HG03432 (cell line): ENCODE data around the gene CCDC107.
"Not testable (repeated sequence)": the region's sequence is repeated elsewhere in the genome, so short reads cannot be mapped to it uniquely, and the experiment has no call there.

ENCODE experiments used
- ATAC-seq: cut with Tn5 transposase; IDR thresholded peaks from one replicate; pipeline ENCODE4 v1.9.1; 2021; ENCODE audit warnings: mild to moderate bottlenecking, moderate library complexity; ENCODE audit not compliant: unreplicated experiment

The CCDC107 gene

DNA sequence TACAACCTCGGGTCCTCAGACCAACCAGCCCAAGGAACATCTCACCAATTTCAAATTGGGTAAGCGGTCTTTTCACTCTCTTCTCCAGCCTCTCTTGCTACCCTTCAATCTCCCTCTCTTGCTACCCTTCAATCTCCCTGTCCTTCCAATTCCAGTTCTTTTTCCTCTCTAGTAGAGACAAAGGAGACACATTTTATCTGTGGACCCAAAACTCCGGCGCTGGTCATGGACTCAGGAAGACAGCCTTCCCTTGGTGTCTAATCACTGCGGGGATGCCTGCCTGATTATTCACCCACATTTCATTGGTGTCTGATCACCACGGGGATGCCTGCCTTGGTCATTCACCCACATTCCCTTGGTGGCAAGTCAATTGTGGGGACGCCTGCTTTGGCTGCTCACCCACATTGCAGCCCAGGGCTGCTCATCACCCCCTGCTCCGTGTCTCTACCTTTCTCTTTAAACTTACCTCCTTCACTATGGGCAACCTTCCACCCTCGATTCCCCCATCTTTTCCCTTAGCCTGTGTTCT is 20.6 kb upstream of the CCDC107 start:
- not testable (repeated sequence) for ATAC-seq

DNA sequence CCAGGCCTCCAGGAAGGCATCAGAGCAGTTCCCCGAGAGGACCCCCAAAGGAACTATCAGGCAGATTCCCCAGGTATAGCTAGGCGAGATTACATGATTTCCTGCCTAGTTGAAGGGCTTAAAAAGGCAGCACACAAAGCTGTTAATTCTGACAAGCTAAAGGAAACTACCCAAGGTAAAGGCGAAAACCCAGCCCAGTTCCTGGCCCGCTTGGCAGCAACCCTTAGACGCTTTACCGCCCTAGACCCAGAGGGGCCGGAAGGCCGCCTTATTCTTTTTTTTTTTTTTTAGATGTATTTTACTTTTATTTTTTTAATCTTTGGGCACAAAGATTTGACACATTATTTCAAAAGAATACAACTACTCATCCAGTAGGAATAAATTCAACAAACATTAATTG is 19.3 kb upstream of the CCDC107 start:
- ATAC-seq, result not testable (repeated sequence)

DNA sequence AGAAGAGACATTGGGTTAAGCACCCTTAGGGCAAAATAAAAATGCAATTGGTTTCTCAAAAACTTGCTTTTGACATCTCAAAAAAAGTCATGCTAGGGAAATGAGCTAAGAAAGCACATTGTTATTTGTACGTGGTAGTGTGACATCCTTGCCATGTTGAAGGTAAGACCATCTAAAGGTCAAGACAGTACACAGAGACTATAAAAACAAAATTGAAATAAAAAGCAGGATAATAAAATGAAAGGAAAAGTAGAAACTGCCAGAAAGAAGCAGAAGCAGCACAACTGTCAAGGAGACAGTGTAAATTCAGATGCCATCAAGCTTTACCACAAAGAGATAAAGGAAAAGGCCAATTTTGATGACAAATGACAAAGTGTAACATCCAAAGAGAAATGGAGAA is 18.9 kb upstream of the CCDC107 start:
- ATAC-seq, result not testable (repeated sequence)

DNA sequence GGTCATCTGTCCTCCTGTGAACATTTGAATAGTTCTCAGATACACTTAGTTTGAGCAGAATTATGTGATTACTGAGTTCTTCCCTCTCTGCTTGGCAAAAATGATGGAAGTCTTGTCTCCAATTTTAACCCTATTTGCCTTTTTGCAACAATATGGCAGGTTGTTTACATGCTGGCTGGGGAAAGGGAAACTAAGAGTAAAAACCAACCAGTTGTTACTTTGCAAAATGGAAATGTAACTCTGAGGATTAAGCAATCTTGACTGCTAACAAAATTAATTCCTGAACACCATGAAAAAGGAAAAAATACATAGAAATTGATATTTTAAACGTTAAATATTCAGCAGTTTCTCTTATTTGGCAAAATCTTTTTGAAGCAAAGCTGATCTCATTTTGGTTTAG is 18.5 kb upstream of the CCDC107 start:
- no peak for ATAC-seq

DNA sequence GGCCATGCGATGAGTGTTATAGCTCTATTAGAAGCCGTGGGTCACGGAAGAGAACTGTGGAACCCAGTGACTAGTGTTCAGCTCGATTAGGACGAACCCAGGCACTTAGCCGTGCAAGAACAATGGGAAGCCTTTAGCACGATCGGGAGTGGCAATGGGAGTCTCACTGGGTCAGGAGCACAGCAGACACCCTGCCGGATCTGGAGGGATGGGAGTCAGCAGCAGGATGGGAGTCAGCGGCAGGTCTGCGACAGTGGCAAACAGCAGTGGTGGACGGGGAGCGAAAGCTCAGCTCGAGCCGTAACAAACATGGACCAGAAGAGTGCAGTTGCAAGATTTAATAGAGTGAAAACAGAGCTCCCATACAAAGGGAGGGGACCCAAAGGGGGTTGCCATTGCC is 17.7 kb upstream of the CCDC107 start:
- ATAC-seq, result not testable (repeated sequence)

DNA sequence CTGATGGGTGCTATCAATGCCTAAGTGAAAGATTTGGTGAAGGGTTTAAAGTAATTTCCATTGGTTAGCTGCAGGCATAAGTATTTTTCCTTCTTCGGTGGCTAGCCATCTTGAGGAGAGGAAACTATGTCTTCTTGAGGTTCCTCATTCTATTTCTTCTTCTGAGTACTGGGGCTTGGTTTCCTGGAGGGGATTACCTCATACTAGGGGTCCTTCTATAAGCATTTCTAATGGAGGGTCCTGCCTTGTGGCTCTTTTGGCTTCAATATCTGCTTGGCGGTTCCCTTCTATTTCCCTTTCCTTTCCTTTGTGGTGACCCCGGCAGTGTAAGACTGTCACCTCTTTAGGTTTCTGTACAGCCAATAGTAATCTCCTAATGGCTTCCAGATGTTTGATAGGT is 16.6 kb upstream of the CCDC107 start:
- ATAC-seq, result not testable (repeated sequence)

DNA sequence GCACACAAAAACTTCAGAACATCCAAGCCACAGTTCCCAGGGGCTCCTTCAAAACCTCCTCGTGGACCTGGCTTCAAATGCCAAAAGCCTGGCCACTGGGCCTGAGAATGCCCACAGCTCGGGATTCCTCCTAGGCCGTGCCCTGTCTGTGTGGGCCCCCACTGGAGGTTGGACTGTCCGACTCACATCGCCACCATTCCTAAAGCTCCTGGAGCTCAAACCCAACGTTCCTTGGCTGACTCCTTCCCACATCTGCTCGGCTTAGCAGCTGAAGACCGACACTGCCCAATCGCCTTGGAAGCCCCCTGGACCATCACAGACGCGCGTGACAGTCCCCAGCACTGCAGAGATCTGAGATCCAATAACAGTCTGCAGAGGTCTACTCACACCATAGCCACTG is 15.0 kb upstream of the CCDC107 start:
- no peak for ATAC-seq

DNA sequence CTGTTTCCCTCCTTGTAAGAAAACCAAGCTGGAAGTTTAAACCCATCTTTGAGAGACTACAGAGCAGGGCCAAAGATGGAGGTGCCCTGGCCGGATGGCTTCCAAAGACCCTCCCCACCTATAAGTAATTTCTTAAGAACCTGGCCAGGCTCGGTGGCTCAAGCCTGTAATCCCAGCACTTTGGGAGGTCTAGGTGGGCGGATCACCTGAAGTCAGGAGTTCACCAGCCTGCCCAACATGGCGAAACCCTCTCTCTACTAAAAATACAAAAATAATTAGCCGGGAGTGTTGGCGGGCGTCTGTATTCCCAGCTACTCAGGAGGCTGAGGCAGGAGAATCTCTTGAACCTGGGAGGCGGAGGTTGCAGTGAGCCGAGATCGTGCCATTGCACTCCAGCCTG is 12.4 kb upstream of the CCDC107 start:
- ATAC-seq, result not testable (repeated sequence)

DNA sequence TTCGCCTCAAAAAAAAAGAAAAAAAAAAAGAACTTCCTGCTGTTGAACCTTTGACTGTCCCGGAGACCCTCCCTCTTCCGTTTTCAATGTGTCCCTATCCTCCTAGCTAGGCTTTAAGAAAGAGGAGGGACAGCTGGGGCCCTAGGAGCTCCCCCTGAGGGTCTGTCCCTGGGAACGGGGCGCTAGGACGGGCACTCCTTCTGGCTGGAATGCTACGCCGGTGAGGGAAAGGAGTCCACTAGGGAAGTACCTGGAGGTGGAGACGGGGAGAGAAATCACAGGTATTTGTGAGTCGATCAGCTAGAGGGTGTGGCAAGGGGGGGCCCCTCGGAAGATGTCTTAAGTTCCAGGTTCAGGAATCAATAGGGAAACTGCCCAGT is 11.9 kb upstream of the CCDC107 start:
- ATAC-seq, result no peak

DNA sequence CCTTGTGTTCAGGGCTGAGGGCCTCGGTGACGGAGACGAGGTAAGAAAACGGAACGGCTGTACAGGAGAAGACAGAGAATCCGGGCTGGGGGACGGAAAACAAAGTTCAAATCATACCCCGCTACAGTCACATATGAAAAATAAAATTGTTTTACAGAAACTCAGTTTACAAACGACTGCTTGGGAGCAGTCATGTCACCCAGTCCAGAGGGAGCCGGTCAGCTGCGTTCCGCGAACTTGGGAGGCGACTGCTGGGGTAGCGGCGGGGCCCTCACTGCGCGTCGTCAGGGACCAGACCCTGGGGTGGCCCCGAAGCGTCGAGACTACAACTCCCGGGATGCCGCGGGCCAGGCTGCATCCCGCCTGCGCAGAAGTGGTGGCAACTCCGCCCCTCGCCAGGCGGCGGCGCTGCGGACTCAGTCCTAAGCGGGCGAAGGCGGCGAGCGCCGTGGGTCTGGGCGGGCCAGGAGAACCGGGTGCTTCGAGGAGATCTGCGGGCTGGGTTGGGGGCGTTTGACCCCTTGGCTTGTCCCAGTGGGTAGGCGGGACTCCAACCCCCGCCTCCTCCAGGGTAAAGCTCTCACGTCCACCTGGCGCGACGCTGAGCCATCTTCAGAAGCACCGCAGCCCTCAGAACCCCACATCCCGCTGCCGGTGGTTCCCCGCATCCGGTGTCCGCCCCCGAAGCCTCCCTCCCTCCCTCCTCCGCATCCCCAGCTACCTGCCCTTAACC is 11.4 kb upstream of the CCDC107 start:
- peak; percentile 91 for ATAC-seq

DNA sequence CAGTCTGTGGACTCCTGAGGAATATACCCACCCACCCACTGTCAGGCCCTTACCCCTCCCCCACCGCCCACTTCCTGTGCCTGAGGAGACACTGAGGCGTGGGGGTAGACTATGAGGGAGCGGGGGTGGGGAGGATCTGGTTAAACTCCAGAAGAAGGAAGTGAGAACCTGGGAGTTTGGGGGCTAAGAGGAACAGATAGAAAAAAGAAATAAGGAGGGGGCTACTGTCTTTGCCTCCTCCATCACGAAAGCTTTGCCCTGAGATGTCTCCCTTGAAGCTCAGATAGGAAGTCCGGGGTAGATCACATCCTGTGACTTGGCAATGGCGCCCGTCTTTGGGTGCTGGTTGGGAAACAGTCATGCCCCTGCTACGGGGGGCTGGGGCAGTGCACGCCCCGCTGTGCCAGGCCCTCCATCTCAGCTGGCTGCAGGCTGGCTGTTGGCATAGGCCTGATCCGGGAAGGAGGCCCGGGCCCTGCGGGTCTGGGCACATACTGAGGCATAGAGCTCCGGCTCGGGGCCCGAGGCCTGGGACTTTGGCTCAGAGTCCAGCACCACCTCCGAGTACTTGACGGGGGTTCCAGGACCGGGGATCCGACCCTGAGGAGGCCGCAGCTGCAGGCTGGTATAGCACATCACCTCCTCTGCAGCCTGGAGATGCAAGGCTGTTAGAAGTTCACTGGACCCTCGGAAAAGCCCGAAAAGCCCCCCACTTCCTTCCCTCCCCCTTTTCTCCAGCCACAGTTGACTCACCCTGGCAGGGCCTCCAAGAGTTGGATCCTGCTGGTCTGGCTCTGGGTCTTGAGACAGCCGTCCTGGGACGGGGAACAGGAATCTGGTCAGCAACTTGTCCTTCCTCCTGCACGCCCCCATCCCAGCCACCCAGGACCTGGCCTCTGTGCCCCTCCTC is 8.4 kb upstream of the CCDC107 start:
- no peak for ATAC-seq

DNA sequence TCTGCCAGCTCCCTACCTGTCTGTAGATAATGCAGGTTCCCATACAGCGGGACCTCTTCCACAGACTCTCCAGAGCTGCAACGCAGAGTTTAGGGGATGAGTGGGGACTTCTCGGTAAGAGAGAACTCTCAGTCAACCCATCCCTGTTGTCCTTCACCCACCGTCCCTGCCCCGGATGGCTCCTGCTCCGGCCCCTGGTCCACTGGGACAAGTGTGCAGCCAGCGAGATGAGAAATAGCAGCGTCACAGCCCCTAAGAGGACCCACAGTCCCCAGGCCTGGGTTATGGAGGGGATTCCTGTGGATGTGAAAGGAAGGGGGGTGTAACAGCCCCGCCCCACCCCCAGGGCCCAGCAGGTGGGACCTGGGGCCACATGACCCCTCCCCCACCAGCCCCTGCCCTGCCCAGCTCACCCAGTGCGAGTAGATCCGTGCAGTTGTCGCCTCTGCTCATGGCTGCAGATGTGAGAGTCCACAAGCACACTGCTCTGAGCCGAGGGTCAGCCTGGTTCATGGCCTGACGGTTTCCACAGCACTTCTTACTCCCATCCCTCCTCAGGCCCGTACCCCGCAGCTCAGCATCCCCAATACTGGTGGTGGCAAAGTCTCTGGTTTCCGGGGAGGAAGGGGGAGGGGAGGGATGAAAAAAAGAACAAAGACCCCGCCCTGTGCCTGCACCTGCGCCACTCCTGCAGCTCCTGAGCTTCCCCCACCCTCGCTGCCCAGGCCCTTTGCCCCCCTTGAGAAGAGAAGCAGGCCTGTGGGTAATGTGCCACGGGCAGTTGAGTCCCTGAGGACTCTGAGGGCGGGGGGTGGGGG is 7.5 kb upstream of the CCDC107 start, which contains the start of gene SIT1:
SIT1 (minus strand) TSS at position 591 of the 818 bp plus-strand sequence; CDS start at position 513, 78 bp downstream.
- no peak for ATAC-seq

DNA sequence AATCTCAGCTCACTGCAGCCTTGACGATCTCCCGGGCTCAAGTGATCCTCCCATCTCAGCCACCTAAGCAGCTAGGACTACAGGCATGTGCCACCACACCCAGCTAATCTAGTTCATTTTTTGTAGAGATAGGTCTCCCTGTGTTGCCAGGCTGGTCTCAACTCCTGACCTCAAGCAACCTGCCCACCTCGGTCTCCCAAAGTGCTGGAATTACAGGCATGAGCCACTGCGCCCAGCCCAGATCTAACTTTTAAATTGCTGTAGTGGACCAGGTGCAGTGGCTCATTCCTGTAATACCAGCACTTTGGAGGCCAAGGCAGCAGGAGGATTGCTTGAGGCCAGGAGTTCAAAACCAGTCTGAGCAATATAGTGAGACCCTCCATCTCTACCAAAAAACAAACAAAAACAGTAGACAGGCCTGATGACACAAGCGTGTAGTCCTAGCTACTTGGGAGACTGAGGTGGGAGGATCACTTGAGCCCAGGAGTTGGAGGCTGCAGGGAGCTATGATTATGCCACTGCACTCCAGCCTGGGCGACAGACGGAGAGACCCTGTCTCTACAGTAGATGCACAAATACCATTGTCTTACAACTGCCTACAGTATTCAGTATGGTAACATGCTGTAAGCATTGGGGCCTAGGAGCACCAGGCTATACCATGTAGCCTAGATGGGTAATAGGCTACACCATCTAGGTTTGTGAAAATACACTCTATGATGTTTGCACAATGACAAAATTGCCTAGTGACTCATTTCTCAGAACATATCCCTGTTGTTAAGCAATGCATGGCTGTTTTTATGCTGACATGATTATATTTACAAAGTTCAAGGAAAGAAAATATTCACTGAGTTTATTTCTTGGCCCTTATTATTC is 5.9 kb upstream of the CCDC107 start:
- ATAC-seq, result no peak

DNA sequence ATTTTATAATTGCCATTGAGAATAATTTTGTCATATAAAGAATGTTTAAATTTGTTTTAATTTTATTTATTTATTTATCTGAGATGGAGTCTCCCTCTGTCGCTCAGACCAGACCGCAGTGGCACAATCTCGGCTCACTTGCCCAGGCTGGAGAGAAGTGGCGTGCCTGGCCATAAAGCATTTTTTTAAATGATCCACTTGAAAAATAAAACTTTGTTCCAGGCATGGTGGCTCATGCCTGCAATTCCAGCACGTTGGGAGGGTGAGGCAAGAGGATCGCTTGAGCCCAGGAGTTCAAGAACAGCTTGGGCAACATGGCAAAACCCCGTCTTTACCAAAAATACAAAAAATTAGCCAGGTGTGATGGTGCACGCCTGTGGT is 5.3 kb upstream of the CCDC107 start:
- ATAC-seq, result no peak

DNA sequence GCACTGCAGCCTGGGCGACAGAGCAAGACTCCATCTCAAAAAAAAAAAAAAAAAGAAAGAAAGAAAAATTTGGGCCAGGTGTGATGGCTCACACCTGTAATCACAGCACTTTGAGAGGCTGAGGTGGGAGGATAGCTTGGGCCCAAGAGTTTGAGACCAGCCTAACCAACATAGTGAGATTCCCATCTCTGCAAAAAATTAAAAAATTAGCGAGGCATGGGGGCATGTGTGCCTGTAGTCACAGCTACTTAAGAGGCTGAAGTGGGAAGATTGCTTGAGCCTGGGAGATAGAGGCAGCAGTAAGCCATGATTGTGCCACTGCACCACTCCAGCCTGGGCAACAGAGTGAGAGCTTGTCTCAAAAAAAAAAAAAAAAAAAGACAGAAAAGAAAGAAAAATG is 4.5 kb upstream of the CCDC107 start:
- no peak for ATAC-seq

DNA sequence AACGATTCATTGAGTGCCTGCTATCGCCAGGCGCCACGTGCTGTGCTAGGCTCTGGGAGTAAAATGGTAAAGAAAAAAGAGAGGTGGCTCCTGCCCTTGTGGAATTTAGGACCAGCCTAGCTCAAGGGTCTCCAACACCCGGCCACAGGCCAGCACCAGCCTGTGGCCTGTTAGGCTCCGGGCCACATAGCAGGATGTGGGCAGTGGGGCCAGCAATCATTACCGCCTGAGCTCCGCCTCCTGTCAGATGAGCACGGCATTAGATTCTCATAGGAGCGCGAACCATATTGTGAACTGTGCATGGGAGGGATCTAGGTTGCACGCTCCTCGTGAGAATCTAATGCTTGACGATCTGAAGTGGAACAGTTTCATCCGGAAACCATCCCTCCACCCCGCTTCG is 1.7 kb upstream of the CCDC107 start:
- ATAC-seq, result no peak

DNA sequence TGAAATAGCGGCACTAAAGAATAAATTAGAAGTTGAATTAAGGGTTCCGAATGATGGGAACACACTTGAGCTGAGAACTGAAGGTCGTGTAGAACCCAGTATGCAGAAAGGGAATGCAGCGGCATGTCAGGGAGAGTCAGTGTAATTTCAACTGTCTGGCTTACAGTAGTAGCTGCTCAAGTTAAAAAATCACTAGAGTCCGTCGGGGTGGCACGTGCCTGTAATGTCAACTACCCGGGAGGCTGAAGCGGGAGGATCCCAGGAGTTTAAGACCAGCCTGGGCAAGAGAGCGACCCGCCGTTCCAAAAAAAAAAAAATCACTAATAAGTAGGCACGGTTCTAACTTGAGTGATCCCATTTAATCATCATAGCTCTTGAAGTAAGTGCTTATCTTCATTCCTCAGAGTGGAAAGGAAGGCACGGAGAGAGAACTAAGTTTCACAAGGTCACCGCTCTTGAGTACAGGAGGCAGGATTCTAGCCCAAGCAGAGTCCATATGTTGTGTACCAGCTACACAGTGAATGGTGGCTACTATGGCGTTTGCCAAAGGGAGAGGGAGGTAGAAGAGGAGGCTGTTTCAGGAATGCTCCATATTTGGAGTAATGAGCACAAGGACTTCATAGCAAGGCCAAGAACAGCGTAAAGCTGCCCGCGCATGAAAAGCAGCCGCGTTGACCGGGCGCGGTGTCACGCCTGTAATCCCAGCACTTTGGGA is 1.1 kb upstream of the CCDC107 start:
- ATAC-seq, result no peak

DNA sequence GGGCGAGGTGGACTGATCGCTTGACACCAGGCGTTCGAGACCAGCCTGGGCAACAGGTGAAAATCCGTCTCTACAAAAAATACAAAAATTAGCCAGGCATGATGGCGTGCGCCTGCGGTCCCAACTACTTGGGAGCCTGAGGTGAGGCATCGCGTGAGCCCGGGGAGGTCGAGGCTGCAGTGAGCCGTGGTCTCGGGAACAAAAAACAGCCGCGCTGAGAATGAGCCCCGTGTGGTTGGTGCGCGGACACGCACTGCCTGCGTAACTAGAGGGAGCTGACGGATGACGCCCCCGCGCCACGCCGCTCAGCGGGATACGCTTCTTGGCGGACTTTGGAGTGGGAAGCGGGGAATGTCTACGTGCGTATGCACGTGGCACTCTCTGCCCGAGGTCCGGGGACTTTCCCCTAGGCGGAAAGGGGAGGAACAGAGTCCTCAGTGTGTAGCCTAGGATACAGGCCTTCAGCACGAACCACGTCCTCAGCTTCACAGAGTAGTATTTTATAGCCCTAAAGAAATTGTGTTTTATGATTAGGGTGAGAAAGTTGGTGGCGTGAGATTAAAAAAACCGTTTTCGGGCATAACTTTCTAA is 451 bp upstream of the CCDC107 start, which contains the start of gene RMRP:
RMRP (minus strand) TSS at position 474 of the 591 bp plus-strand sequence.
- ATAC-seq, result peak; percentile 86

DNA sequence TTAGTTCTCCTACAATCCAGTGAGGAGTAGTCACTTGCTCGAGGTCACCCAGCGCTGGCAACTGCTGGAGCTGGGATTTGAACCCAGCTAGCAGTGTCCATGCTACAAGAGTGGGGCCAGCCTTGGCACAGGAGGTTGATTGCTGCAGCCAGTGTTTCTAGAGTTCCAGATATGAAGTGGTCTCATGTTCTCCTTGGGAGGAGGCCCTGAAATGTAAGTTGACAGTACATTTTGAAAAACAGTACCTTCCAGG is 802 bp downstream of the CCDC107 start:
- no peak for ATAC-seq
